ENCODE data around the gene GRID2.

Gene GRID2

GRCh38 chr4:93748373-93749291 lies 1444.9 kb downstream of the GRID2 start:
- TF ChIP-seq CREB5 (CRISPR knock-in tag; IDR thresholded peaks at IDR 0.05; ENCODE audit: low read depth), result no peak
- TF ChIP-seq ZC3H10 (CRISPR knock-in tag; IDR thresholded peaks at IDR 0.05), result no peak
- no peak for TF ChIP-seq ESRRG (CRISPR knock-in tag; IDR thresholded peaks at IDR 0.05)
- no peak for TF ChIP-seq OSR1 (CRISPR knock-in tag; IDR thresholded peaks at IDR 0.05)
- no peak for TF ChIP-seq GLIS3 (CRISPR knock-in tag; IDR thresholded peaks at IDR 0.05)
- no peak for TF ChIP-seq ZNF70 (CRISPR knock-in tag; IDR thresholded peaks at IDR 0.05)
- no peak for TF ChIP-seq ZFP30 (CRISPR knock-in tag; IDR thresholded peaks at IDR 0.05)
- TF ChIP-seq ZFP3 (CRISPR knock-in tag; IDR thresholded peaks at IDR 0.05), result no peak
- no peak for TF ChIP-seq SNAI2 (CRISPR knock-in tag; IDR thresholded peaks at IDR 0.05)
- ATAC-seq, result no peak

GRCh38 chr4:93749292-93749761 lies 1445.6 kb downstream of the GRID2 start:
- no peak for ATAC-seq
- TF ChIP-seq CSRNP3 (CRISPR knock-in tag; IDR thresholded peaks at IDR 0.05) (no peak), TSHZ2 (CRISPR knock-in tag; IDR thresholded peaks at IDR 0.05) (no peak), ZNF8 (CRISPR knock-in tag; IDR thresholded peaks at IDR 0.05) (no peak), PPARA (CRISPR knock-in tag; IDR thresholded peaks at IDR 0.05; ENCODE audit: borderline replicate concordance) (no peak), ZNF70 (CRISPR knock-in tag; IDR thresholded peaks at IDR 0.05) (no peak), ARNTL (CRISPR knock-in tag; IDR thresholded peaks at IDR 0.05; ENCODE audit: borderline replicate concordance, low read depth) (no peak), ZC3H10 (CRISPR knock-in tag; IDR thresholded peaks at IDR 0.05) (no peak), POU6F1 (CRISPR knock-in tag; IDR thresholded peaks at IDR 0.05; ENCODE audit: borderline replicate concordance, low read depth) (no peak), ZNF565 (CRISPR knock-in tag; conservative IDR thresholded peaks at IDR 0.05; ENCODE audit: low read depth) (no peak), ZFP3 (CRISPR knock-in tag; IDR thresholded peaks at IDR 0.05) (no peak), CSDC2 (CRISPR knock-in tag; IDR thresholded peaks at IDR 0.05) (no peak), GLIS3 (CRISPR knock-in tag; IDR thresholded peaks at IDR 0.05) (no peak), OSR1 (CRISPR knock-in tag; IDR thresholded peaks at IDR 0.05) (no peak), TOX (CRISPR knock-in tag; IDR thresholded peaks at IDR 0.05; ENCODE audit: borderline replicate concordance) (no peak), RARB (CRISPR knock-in tag; IDR thresholded peaks at IDR 0.05) (no peak), ESRRG (CRISPR knock-in tag; IDR thresholded peaks at IDR 0.05) (no peak), TCF4 (CRISPR knock-in tag; IDR thresholded peaks at IDR 0.05; ENCODE audit: borderline replicate concordance) (no peak)

- no peak for TF ChIP-seq OSR1 (CRISPR knock-in tag; IDR thresholded peaks at IDR 0.05)
- no peak for TF ChIP-seq POU6F1 (CRISPR knock-in tag; IDR thresholded peaks at IDR 0.05; ENCODE audit: borderline replicate concordance, low read depth)
- TF ChIP-seq ZNF565 (CRISPR knock-in tag; conservative IDR thresholded peaks at IDR 0.05; ENCODE audit: low read depth), result no peak
- no peak for TF ChIP-seq CSDC2 (CRISPR knock-in tag; IDR thresholded peaks at IDR 0.05)
- no peak for TF ChIP-seq CSRNP3 (CRISPR knock-in tag; IDR thresholded peaks at IDR 0.05)
- TF ChIP-seq ESRRG (CRISPR knock-in tag; IDR thresholded peaks at IDR 0.05), result no peak
- no peak for TF ChIP-seq ZFP3 (CRISPR knock-in tag; IDR thresholded peaks at IDR 0.05)
- TF ChIP-seq CREB5 (CRISPR knock-in tag; IDR thresholded peaks at IDR 0.05; ENCODE audit: low read depth), result no peak
- TF ChIP-seq ZNF8 (CRISPR knock-in tag; IDR thresholded peaks at IDR 0.05), result no peak
- no peak for TF ChIP-seq BACH2 (CRISPR knock-in tag; IDR thresholded peaks at IDR 0.05; ENCODE audit: borderline replicate concordance)
- TF ChIP-seq ZNF70 (CRISPR knock-in tag; IDR thresholded peaks at IDR 0.05), result no peak
- TF ChIP-seq ARNTL (CRISPR knock-in tag; IDR thresholded peaks at IDR 0.05; ENCODE audit: borderline replicate concordance, low read depth), result no peak
- no peak for ATAC-seq
Measured at GRCh38 chr4:93751411-93751810, 1447.6 kb downstream of the GRID2 start.

All from SK-N-SH treated with all-trans-retinoic acid at 6 μM for 48 hours (cell line).